GM18909 (cell line): ENCODE results near the gene SUPT4H1.

ENCODE experiments used
- ATAC-seq: cut with Tn5 transposase; IDR thresholded peaks from one replicate; pipeline ENCODE4 v1.9.1; 2021; ENCODE audit warnings: mild to moderate bottlenecking; ENCODE audit not compliant: unreplicated experiment, poor library complexity

Gene SUPT4H1

DNA sequence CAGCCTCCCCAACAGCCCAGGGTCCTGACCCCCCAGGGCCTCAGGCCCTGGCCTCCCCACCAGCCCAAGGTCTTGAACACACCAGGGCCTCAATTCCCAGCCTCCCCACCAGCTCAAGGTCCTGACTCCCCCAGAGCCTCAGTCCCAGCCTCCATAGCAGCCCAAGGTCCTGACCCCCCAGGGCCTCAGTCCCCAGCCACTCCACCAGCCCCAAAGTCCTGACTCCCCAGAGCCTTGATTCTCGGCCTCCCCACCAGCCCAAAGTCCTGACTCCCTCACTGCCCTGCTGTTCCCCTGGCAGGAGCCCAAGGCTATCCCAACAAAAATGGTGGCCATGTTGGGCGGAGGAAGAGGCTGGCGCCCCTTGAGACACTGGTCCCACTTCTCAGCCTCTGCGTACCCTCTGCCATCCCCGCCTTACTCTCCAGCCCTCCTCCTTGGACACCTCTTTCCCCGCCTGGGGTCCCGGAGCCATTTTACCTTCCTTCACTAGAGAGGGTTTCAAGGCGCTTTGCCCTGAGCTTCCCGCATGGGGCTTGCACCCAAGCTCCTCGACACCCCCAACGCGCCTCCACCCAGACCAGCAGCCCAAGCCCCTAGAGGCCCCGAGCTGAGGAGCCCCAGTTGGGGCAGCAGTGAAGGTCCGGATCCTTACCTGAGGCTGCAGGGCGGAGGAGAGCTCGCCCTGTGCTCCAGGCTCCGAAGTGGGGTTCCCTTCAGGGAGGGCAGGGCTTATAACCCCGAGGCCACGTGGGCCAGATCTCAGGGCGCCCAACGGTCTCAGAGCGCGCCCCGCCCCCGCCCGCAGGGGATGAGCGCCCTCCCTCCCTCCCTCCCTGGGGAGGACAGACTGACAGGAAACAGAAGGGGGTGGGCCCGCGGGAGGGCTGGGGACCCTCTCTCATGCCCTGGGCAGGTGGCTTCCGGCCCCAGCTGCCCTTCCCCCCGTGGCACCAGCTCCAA lies 19.9 kb downstream of the SUPT4H1 start:
- peak; percentile 16 for ATAC-seq

GRCh38 chr17:58330997-58331814 lies 20.8 kb downstream of the SUPT4H1 start:
- no peak for ATAC-seq

DNA sequence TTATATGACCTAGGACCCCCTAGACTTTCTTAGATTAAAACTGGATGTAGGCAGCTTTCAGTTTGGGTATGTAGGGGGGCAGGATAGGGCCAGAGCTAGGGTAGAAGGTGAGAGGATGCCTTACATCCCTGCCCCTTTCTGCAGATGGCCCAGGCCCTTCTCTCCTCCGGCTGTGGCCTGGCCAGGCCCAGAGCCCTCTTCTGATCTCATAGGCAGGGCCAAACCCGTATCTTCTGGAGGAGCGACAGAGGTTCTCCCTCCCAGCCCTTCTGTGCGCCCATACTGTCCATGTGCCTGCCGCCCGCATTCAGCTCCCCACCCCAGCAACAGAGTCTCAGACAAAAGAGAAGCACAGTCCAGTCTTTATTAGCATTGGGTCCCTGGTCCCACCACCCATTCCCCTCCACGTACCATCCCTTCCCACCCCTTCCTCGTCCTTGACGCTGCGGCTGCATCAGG lies 21.4 kb downstream of the SUPT4H1 start:
- no peak for ATAC-seq

GRCh38 chr17:58329810-58330537 lies 22.0 kb downstream of the SUPT4H1 start:
- peak; percentile 19 for ATAC-seq

DNA sequence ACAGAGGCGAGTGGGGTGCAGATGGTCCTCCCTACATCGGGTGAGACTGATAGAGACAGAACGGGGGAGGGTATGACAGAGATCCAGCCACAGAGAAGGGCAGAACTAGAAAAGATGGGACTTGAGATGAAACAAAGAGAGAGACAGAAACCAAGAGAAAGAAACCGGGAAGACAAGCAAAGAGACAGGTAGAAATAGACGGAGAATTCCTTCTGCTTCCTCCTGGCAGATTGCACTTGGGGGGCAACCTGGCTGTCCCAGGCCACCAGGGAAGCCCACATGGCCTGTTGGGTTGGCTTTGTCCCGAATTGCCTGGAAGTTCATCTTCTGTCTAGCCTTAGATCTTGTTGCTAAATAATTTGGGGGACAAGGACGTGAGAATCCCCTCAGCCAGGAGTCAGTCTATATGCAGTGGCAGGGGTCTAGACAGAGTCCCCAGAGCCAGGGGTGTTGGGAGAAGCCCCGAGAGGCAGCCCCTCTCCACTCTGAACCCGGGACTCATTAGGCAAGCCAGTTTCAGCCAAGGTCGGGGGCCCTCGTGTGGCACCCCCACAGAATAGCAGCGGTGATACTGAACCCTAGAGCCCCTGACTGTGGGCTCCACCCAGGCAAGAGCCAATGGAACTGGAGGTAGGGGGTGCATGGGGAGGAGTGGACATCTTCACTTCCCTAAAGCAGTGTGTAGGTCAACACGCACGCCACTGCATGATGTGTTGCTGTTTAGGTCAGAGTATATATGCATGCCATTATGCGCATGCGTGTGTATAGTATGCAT lies 22.8 kb downstream of the SUPT4H1 start:
- peak; percentile 44 for ATAC-seq

- peak; percentile 2 for ATAC-seq
Observed at GRCh38 chr17:58328195-58329034, 23.6 kb downstream of the SUPT4H1 start, which contains the start of gene TSPOAP1. TSS of gene TSPOAP1 (minus strand) at chr17:58328795. CDS start at chr17:58327920, 875 bp downstream.

DNA sequence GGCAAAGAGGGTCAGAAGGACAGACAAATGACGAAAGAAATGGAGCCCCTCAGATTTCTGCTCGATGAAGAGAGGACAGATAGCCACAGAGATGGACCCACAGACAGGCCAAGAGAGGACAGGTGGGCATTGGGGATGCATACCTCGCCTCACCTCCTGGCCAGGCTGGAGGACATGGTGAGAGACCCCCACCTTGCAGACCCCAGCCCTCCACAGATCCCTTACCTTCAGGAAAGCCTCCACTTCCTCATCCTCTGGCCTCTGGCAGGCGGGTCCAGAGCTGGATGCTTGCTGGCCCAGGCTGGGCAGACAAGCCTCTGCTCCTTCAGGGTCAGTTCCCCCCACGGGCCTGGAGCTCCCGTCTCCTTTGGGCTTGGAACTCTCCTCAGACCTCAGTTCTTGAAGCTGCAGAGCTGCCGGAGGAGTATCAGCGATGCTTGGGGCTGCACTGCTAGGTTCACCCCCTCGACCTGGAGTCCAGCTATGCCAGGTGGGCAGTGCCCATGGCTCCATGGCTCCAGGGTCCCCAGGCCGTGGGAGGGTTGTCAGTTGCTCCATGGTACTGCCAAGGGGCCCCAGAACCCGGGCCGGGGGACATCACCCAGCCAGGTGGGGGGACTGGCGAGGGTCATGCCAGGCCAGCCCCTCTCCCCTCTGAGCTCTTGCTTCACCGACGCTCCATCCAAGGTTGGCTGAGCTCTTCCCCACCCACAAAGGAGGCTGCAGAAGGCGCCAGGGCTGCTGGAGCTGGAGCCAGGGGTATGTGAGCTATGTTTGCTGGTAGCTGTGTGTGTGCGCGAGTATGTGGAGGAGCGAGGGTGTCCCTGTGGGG lies 24.4 kb downstream of the SUPT4H1 start:
- no peak for ATAC-seq

GRCh38 chr17:58326609-58327362 lies 25.2 kb downstream of the SUPT4H1 start:
- no peak for ATAC-seq

GRCh38 chr17:58325976-58326468 lies 26.0 kb downstream of the SUPT4H1 start:
- no peak for ATAC-seq

DNA sequence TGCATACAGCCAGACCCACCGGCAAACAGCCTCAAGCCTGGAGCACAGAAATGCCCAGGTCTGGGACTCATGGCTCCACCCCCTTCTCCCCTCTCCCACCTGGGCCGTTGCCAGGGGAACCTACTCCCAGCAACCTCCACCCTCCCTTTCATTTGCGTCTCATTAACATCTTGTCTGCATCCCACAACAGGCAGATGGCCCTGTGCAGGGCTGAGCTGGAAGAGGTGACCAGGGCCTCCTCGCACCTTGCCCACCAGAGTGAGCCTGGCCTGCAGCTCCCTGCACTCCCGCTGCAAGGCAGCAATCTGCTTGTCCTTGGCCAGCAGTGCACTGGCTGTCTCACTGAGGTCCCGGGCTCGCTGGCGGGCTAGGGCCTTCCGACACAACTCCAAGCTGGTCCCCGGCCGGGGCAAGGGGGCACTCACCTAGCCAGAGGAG lies 26.7 kb downstream of the SUPT4H1 start:
- ATAC-seq, result no peak

- no peak for ATAC-seq
Observed at GRCh38 chr17:58324409-58325288, 27.4 kb downstream of the SUPT4H1 start.

DNA sequence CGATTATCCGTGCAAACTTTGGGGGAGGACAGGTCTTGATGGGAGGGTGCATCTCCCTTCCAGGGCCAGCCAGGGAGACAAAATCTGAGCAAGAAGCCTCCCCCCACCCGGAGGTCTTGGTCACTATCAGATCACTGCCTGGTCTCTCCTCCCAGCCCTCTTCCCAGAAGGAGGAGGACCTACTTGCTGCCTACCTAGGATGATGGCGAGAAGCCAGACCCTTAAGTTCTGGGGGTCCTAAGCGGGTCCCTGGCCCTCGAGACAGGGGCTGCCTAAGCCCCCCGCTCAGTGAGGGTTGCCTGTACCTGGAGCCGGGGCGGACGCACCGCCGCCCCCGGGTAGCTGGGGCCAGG lies 28.0 kb downstream of the SUPT4H1 start:
- ATAC-seq, result no peak

GRCh38 chr17:58323366-58324055 lies 28.5 kb downstream of the SUPT4H1 start:
- no peak for ATAC-seq

DNA sequence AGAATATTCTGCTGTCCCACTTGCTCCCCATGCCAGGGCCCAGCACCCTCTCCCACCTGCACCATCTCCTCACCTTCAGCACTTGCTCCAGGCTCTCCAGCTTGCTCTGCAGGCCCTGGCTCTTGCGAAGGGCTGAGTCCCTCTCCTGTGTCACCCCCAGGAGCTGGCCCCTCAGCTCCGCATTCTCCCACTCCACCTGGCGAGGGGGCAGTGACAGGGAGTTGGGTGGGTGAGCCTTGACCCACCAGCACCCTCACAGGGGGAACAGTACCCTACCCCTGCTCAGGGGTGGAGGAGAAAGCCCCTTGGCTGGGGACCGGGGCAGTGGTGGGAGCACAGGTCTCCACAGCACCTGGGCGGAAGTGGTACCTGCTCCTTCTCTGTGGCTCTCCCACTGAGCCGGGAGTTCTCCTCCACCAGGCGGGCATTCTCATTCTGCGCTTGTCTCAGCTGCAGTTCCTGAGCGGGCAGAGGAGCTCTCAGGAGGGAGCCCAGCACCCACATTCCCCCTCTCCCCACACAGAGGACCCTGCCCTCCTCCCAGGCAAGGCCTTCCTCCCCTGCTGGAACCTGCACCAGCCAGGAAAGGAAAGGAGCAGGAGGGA lies 29.3 kb downstream of the SUPT4H1 start:
- no peak for ATAC-seq
